Fibroblast of skin of back (primary cell): Measurements from ENCODE around the gene RPRD1B.

Source experiments
- DNase-seq: peaks from one replicate; pipeline ENCODE4 v3.0.0-alpha.2; 2013

RPRD1B gene

GRCh38 chr20:38137441-38138037 is 104.0 kb downstream of the RPRD1B start:
- DNase-seq: no peak

GRCh38 chr20:38138086-38138778 is 104.7 kb downstream of the RPRD1B start:
- no peak for DNase-seq

- no peak for DNase-seq
Observed at GRCh38 chr20:38139156-38139912, 105.8 kb downstream of the RPRD1B start.

- DNase-seq: peak; percentile 52
Observed at GRCh38 chr20:38139977-38140753, 106.6 kb downstream of the RPRD1B start.

- DNase-seq: no peak
Observed at GRCh38 chr20:38141204-38141888, 107.8 kb downstream of the RPRD1B start.
